Gastrocnemius medialis (tissue), 4 donors: Measurements from ENCODE around the gene BANF2. TPM values are rescaled to one million over a fixed set of nuclear protein-coding genes. Genes with fewer than 3 reads are reported as not detected.

ENCODE experiments used
- ATAC-seq, 2 donors: fragments of 150-250 bp; one replicate each; pipeline ENCODE4 v1.9.1; 2016
- DNase-seq, 2 donors: peaks; one replicate each; pipeline ENCODE4 v3.0.0-alpha.2; 2019
- H3K27ac ChIP-seq, 4 donors: fragments of 200-600 bp; sonication (generic); 1 replicate in 1 of 4; 2 replicates in 3 of 4; pipeline ENCODE4 v1.5.1; 2016 to 2018; ENCODE audit warnings: mild to moderate bottlenecking in 2 of 4, moderate library complexity in 1 of 4
- H3K27me3 ChIP-seq, 3 donors: fragments of 200-600 bp; sonication (generic) in 2 of 3; 1 replicate in 1 of 3; 2 replicates in 2 of 3; pipeline versions ENCODE4 v1.5.1 to v1.6.0; 2016 to 2019; ENCODE audit warnings: mild to moderate bottlenecking in 1 of 3, moderate library complexity in 1 of 3
- H3K36me3 ChIP-seq, 2 donors: fragments of 200-600 bp; sonication (generic) in 1 of 2; one replicate each; pipeline ENCODE4 v1.5.1; 2017 to 2018
- H3K4me1 ChIP-seq, 2 donors: fragments of 200-600 bp; sonication (generic) in 1 of 2; one replicate each; pipeline ENCODE4 v1.5.1; 2016 to 2017; ENCODE audit warnings: mild to moderate bottlenecking in 2 of 2
- H3K4me3 ChIP-seq, 4 donors: fragments of 200-600 bp; sonication (generic) in 3 of 4; 1 replicate in 1 of 4; 2 replicates in 3 of 4; pipeline ENCODE4 v1.5.1; 2016 to 2019; ENCODE audit warnings: mild to moderate bottlenecking in 2 of 4
- H3K9me3 ChIP-seq, 3 donors: fragments of 200-600 bp; sonication (generic) in 2 of 3; 1 replicate in 1 of 3; 2 replicates in 2 of 3; pipeline ENCODE4 v1.5.1; 2016 to 2019
- CTCF ChIP-seq, 5 experiments: fragments of 450-650 bp in 3 of 5; fragments of 200-600 bp in 2 of 5; sonication (generic) in 2 of 5; IDR thresholded peaks in 4 of 5; conservative IDR thresholded peaks in 1 of 5; 1 replicate in 4 of 5; 2 replicates in 1 of 5; pipeline ENCODE4 v1.5.1; 2016 to 2019; ENCODE audit warnings: antibody characterized with exemption in 5 of 5, mild to moderate bottlenecking in 3 of 5, moderate library complexity in 3 of 5
- POLR2A ChIP-seq, 2 donors: fragments of 450-650 bp; IDR thresholded peaks; one replicate each; pipeline ENCODE4 v1.6.1; 2017; ENCODE audit warnings: antibody characterized with exemption in 2 of 2, mild to moderate bottlenecking in 2 of 2, moderate library complexity in 2 of 2
- in situ Hi-C, 4 donors: fragments of 200-750 bp; cut with MboI; loops; one replicate each; pipeline versions ENCODE4 v1.15.0 to v1.8.0; 2017; ENCODE audit warnings: low sequenced_read_pairs in 4 of 4
- intact Hi-C: fragments of 100-400 bp; cut with DNase I; formaldehyde crosslinking; loops from one replicate; pipeline ENCODE4 v1.15.1; 2023; ENCODE audit warnings: low total_unique reads
- total RNA-seq, 4 donors: library from RNA; depleted of rRNA; stranded (reverse); fragments of >200 nt; gene quantifications; one replicate each; pipeline versions ENCODE4 v1.1.0 to v1.2.3, GENCODE V29; 2016

BANF2 gene
- total RNA-seq, 4 donors from 2014 or later, result not detected

- Histone ChIP-seq H3K27me3 (no peaks in the 10 kb centered on the region), H3K36me3 (no peaks in the 10 kb centered on the region), H3K9me3 (no peaks in the 10 kb centered on the region), H3K4me1 (no peaks in the 10 kb centered on the region), H3K27ac (no peak overlapping the region), H3K4me3 (no peak overlapping the region)
- TF ChIP-seq POLR2A (IDR thresholded peaks at IDR 0.05) (no peak), CTCF (IDR thresholded peaks at IDR 0.05 in 4 of 5, conservative IDR thresholded peaks at IDR 0.05 in 1 of 5) (no peak)
- intact Hi-C loops (no loop called here), in situ Hi-C loops (loop anchor here in 2 of 4 donors (25.0 kb wide), 4 partner anchors 96 to 596 kb away; partner anchors contain the start of gene ZNF133 (in 1 of the 2))
- DNase-seq, result no peak
- no peak for ATAC-seq
These were observed 8.0 kb upstream of the BANF2 start for GRCh38 chr20:17691758-17692157.

GRCh38 chr20:17693444-17694001 lies 6.2 kb upstream of the BANF2 start:
- no peak for TF ChIP-seq POLR2A (IDR thresholded peaks at IDR 0.05)
- TF ChIP-seq CTCF (IDR thresholded peaks at IDR 0.05 in 4 of 5, conservative IDR thresholded peaks at IDR 0.05 in 1 of 5), result no peak
- Histone ChIP-seq H3K9me3 (no peaks in the 10 kb centered on the region), H3K36me3 (no peaks in the 10 kb centered on the region), H3K4me3 (no peak overlapping the region), H3K27me3 (no peaks in the 10 kb centered on the region), H3K4me1 (no peaks in the 10 kb centered on the region), H3K27ac (no peak overlapping the region)
- in situ Hi-C loops (loop anchor here in 2 of 4 donors (25.0 kb wide), 4 partner anchors 94 to 594 kb away; partner anchors contain the start of gene ZNF133 (in 1 of the 2)), intact Hi-C loops (no loop called here)
- DNase-seq (no peak), ATAC-seq (no peak)

- no peak overlapping the region for H3K27ac ChIP-seq
- DNase-seq, result no peak
- intact Hi-C loops (no loop called here), in situ Hi-C loops (loop anchor here in 2 of 4 donors (25.0 kb wide), 4 partner anchors 93 to 593 kb away; partner anchors contain the start of gene ZNF133 (in 1 of the 2))
- H3K4me3 ChIP-seq, result no peak overlapping the region
- H3K9me3 ChIP-seq, result no peaks in the 10 kb centered on the region
- no peaks in the 10 kb centered on the region for H3K4me1 ChIP-seq
- TF ChIP-seq POLR2A (IDR thresholded peaks at IDR 0.05) (no peak), CTCF (IDR thresholded peaks at IDR 0.05 in 4 of 5, conservative IDR thresholded peaks at IDR 0.05 in 1 of 5) (no peak)
- H3K27me3 ChIP-seq, result no peaks in the 10 kb centered on the region
- no peak for ATAC-seq
- H3K36me3 ChIP-seq, result no peaks in the 10 kb centered on the region
These were observed 5.0 kb upstream of the BANF2 start for GRCh38 chr20:17694767-17695166.

GRCh38 chr20:17696287-17696686 lies 3.5 kb upstream of the BANF2 start:
- intact Hi-C loops, result no loop called here
- Histone ChIP-seq H3K27ac (no peak overlapping the region), H3K4me3 (no peak overlapping the region), H3K27me3 (no peaks in the 10 kb centered on the region), H3K9me3 (no peaks in the 10 kb centered on the region), H3K36me3 (no peaks in the 10 kb centered on the region), H3K4me1 (no peaks in the 10 kb centered on the region)
- in situ Hi-C loops, result loop anchor here in 2 of 4 donors (25.0 kb wide), 4 partner anchors 91 to 591 kb away; partner anchors contain the start of gene ZNF133 (in 1 of the 2)
- TF ChIP-seq POLR2A (IDR thresholded peaks at IDR 0.05), result no peak
- no peak for TF ChIP-seq CTCF (IDR thresholded peaks at IDR 0.05 in 4 of 5, conservative IDR thresholded peaks at IDR 0.05 in 1 of 5)
- DNase-seq, result no peak
- no peak for ATAC-seq
